Left renal cortex interstitium (tissue), 4 donors: ENCODE data around the gene ARTN. TPM values are rescaled to one million over a fixed set of nuclear protein-coding genes. Genes with fewer than 3 reads are reported as not detected.

Experiments
- DNase-seq, 4 donors: peaks; one replicate each; pipeline ENCODE4 v3.0.0-alpha.2; 2013; ENCODE audit warnings: low read depth in 4 of 4, low spot score in 2 of 4, missing footprints in 1 of 4
- polyA plus RNA-seq, 4 donors: library from polyadenylated mRNA; unstranded; fragments of 120-200 nt; gene quantifications; one replicate each; pipeline ENCODE4 v1.2.1, GENCODE V29; 2013; ENCODE audit not compliant: insufficient read length in 4 of 4

Gene ARTN, protein sequence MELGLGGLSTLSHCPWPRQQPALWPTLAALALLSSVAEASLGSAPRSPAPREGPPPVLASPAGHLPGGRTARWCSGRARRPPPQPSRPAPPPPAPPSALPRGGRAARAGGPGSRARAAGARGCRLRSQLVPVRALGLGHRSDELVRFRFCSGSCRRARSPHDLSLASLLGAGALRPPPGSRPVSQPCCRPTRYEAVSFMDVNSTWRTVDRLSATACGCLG
- polyA plus RNA-seq = 1 to 10 TPM; 1.2 to 2.4 (median 1.9) TPM

DNA sequence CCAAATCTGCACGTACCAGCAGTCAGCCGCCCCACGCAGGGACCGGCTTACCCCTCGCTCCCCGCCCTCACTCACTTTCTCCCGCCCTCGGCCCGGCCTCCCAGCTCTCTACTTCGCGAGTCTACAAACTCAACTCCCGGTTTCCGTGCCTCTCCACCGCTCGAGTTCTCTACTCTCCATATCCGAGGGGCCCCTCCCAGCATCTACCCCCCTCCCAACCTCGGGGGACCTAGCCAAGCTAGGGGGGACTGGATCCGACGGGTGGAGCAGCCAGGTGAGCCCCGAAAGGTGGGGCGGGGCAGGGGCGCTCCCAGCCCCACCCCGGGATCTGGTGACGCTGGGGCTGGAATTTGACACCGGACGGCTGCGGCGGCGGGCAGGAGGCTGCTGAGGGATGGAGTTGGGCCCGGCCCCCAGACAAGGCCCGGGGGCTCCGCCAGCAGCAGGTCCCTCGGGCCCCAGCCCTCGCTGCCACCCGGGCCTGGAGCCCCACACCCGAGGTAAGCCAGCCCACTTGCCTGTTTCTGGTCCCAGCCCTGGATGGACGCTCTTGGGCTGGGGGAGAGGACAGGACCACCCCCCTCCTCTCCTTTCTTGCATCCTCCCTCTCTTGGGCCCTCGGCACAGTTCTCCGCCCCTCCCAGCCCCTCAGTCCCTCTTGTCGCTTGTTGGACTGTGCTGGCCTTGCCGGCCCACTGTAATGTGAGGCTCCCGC, at the start of gene ARTN:
Gene ARTN, plus strand, starts transcription at position 416 of the 715 bp plus-strand sequence. CDS start 1,856 bp downstream, outside the sequence.
- no peak for DNase-seq

DNA sequence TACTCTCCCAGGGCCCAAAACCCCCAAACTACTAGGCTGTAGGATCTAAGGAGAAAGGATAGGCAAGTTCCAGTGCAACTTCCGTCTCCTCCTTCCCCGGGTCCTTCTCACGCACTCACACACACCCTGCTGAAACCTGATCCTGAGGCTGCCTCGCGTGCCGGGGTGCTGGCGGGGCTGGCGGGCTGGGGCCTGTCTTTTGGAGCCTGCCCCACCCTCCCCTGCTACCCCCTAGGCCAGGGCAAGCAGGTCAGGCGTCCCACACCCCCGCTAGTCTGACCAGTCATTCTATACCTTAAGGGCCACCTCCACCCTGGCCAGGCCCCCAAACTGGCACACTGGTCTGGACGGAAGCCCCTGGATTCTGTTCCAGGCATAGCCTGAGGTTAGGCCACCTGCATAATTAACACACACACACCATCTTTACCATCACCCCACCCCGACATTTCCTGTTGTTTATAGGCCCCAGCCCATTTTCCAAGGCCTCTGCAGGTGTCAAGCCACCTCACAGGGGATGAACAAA, 48.3 kb upstream of the ARTN start:
- no peak for DNase-seq

DNA sequence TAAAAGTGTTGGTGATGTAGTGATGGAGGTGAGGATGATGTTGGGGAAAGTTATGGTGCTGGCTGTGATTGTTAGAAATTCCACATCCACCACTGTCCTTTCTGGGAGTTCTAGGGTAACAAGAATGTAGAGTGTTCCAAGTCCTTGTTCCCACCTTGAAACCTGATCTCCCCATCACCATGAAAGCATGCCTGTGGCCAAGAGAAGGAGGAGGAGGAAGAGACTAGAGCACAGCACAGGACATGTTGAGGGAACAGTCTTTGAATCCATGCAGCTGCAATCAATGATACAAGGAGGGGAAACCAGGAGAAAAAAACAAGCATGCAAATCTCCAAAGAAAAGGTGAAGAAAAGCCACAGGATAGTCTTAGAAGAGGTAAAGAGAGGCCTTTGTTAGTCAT, 45.9 kb upstream of the ARTN start:
- DNase-seq = no peak

DNA sequence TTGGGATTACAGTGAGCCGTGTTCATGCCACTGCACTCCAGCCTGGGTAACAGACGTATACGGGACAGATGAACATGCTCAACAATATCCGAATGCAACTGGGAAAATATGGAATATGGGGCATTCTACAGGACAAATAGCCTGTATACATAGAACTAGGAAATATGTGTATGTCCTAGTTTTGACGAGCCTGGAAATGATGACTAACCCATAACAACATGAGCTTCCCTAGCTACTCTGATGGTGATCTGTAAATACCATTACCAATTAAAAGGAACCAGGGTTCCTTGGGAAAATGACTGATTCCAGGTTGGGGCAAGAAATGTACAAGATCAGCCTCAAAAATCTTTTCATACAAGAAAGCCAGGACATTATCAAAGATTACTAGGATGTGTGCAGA, 42.8 kb upstream of the ARTN start:
- DNase-seq = no peak

DNA sequence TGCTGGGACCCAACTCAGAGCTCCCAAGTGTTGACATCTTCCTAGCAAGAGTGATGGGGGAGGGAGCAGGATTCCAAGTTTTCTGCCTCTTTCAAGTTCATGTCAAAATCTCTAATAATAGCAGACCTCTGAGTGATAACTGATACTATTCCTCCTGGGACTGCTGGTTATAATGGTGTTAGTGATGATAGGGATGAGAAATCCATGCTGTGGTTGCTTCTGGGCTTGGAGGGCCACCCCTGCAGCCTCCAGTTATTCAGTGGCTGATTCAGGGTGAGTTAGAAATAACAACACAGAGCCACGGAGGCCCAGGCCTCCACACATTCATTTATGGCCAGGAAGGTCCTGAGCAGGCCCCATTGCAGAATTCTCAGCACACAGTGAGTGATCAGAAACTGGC, 40.6 kb upstream of the ARTN start:
- no peak for DNase-seq

DNA sequence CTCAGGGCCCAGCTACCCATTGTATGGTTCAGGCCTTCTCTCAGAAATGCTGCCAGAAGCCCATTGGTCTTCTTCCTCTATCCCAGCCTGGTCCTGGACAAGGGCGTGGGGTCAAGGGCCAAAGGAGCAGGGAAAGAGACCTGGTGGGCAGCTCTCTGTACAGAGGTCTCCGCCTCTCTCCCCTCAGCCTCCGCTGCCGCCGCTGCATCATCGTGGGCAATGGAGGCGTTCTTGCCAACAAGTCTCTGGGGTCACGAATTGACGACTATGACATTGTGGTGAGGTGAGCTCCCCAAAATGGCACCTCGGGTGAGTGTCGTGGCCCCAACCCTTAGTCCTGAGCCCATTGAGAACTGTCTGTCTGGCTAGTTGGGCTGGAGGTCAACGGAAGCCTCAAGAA, 34.6 kb upstream of the ARTN start:
- DNase-seq = no peak

DNA sequence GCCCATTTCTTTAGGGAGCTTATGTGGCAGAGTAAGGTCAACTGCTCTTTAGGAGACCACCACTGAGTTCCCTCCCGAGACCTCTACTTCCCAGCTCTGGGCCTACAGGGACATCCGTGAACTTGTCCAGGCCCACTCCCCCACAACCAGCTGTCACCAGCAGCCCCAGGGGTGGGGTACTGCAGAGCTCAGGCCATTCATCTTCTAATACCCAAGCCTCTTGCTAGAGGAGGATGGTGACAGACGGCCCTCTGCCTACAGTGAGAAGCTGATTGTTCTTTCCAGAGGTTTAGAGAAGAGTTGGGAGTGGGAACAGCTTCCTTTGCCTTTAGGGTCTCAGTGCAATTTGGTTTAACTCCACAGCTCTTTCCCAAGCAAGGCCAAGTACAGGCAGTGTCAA, 33.2 kb upstream of the ARTN start:
- no peak for DNase-seq

DNA sequence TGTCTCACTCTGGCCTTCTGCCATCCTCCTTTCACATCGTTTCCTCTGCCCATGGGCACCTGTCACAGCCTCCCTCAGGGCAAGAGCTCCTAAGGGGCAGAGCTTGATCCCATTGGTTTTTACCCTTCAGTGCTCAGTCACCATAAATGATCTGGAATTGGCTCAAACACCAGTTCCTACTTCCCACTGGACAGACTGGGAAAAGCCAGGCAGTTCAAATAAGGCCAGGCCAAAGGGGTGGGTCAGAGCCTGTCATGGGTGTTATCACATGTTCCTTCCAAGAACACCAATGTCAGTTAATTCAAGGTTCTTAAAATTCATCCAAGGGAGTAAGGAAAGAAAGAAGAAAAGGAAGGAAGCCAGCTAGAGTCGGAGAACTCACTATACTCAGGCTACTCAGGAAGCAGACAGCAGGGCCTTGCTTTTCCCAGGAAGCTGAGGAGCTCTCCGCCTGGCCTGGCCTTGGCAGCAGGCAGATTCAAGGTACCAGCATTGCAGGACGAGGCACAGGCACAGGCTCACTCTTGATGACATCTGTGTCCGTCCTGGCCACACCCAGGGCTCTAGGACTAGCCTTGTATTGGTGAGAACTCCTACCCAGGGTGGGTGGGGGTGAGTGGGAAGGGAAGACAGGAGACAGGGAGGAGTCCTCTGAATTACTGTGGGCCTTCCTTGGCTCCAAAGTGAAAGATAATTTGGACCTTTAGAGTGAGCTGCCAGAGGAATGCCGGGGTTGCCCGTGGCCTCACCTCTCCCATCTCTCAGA, 32.2 kb upstream of the ARTN start:
- no peak for DNase-seq

DNA sequence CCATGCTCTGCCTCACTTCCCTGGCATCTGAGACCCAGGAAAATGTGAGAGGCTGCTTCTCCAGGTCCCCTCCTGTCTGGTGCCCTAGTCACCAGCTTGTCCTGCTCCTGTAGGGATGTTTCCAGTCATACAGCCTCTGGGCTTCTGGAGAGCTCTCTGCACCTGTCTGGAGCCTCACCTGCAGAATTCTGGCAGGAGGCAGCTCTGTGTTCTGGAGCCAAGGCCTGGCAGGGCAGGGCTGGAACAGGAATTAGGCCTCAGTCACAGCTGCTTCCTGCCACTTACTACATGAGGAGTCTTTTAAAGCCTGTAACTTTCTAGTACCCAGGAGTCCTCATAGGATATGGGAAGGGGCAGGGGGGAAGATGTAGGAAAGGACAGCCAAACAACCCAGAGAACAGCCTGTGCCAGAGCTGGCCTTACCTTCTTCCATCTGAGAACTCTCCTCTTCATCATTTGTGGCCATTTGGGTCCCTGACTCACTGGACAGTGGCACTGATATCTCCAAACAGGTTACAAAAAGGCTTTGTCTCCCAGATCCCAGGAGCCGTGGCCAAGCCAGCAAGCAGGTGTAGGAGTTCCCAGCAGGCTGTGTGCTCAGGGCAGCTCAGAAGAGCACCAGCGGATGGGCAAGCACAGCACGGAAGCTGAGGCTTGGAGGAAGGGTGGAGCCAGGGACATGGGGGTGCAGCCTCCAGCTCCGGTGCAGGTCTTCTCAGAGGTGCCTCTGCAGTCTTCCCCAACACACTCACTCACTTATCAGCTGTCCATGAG, 31.4 kb upstream of the ARTN start:
- DNase-seq = no peak

DNA sequence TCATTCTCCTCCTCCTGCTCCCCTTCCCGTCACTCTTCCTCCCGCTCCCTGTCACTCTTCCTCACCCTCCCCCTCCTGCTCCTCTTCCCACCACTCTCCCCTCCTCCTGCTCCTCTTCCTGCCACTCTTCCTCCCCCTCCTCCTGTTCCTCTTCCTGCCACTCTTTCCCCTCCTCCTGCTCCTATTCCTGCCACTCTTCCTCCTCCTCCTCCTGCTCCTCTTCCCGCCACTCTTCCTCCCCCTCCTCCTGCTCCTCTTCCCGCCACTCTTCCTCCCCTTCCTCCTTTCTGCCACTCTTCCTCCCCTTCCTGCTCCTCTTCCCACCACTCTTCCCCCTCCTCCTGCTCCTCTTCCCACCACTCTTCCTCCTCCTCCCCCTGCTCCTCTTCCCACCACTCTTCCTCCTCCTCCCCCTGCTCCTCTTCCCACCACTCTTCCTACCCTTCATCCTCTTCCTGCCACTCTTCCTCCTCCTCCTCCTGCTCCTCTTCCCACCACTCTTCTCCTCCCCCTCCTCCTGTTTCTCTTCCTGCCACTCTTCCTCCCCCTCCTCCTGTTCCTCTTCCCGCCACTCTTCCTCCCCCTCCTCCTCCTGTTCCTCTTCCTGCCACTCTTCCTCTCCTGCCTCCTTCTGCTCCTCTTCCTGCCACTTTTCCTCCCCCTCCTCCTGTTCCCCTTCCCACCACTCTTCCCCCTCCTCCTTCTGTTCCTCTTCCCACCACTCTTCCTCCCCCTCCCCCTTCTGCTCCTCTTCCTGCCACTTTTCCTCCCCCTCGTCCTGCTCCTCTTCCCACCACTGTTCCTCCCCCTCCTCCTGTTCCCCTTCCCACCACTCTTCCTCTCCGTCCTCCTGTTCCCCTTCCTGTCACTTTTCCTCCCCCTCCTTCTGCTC, 28.7 kb upstream of the ARTN start:
- no peak for DNase-seq

DNA sequence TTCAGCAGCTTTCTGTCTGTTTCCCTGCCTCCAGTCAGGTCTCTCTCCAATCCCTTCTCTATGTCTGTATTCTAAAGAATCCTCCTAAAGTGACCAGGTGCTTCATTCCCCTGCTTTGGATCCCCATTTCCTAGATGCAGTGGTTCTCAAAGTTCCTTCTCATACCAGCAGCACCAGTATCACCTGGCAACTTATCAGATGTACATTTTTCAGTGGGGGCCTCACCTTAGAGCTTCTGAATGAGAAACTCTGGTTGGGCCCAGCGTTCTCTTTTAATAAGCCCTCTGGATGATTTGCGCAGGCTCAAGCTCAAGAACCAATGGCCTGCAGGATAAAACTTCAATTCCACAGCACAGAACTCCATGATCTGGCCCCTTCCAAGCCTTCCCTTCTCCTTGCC, 25.4 kb upstream of the ARTN start:
- no peak for DNase-seq

DNA sequence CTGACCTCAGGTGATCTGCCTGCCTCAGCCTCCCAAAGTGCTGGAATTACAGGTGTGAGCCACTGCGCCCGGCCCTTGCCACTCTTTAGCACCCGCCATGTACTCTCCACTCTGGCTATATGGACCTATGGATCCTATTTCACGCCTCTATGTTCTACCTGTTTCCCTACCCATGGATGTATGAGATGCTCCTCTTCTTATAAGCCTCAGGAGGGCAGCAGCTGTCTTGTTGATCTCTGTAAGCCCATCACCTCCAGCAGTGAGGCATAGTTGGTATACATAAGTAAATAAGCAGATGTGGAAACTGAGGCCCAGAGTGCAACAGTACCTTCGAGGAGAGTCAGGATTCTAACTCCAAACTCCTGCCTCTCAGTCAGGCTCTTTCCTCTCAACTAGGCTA, 24.7 kb upstream of the ARTN start:
- no peak for DNase-seq

DNA sequence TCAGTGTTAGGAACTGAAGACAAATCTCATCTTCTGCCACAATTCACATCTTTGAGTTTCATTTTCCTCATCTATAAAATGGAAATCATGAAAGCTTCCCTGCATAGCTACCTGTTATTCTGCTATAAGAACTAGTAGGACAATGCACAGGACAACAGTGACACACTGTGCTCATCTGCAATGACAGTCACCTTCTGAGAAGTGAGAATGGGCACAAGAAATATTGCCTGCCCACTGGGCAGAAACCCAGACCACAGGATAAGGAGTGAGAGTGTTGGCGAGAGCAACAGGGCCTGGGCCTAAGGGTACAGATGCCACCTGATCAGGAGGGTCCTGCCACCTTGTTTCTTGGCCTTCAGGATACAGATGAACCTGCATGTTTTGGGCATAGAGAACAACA, 23.3 kb upstream of the ARTN start:
- DNase-seq = no peak

DNA sequence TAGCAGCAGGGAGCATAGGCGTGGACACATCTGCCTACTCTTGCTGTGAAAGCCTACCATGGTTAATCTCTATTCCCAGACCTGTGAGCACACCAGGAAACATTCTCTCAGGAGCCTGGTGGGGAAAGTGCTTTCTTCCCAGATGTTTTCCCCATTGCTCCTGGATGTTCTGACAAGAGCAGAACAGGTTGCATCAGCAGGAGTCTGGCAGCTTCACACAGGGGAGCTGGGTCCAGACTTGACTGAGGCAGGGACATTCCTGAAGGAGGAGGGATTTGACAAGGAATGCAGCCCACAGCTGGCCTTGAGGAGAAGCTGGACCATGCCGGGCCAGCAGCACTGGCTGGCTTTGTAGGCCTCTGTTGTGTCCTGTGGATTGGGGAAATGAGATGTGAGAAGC, 21.0 kb upstream of the ARTN start:
- no peak for DNase-seq

DNA sequence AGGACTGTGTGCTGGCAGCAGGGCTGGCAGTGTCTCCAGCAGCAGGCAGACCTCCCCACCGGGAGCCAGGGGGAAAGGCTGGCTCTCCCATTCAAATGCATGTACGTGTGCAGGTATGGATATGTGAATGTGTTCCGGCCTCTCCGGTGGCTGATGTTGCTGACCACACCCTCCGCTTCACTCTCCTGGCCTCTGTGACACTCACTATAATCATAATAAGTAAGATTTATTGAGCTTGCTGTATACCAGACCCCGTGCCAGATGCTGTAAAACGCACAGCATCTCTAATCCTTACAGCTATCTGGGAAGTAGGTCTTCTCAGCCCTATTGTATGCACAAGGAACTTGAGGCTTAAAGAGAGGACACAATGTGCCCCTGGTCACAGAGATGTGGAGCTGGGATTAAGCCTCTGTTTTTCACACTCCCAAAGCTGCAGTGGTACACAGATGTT, 20.5 kb upstream of the ARTN start:
- DNase-seq = no peak

DNA sequence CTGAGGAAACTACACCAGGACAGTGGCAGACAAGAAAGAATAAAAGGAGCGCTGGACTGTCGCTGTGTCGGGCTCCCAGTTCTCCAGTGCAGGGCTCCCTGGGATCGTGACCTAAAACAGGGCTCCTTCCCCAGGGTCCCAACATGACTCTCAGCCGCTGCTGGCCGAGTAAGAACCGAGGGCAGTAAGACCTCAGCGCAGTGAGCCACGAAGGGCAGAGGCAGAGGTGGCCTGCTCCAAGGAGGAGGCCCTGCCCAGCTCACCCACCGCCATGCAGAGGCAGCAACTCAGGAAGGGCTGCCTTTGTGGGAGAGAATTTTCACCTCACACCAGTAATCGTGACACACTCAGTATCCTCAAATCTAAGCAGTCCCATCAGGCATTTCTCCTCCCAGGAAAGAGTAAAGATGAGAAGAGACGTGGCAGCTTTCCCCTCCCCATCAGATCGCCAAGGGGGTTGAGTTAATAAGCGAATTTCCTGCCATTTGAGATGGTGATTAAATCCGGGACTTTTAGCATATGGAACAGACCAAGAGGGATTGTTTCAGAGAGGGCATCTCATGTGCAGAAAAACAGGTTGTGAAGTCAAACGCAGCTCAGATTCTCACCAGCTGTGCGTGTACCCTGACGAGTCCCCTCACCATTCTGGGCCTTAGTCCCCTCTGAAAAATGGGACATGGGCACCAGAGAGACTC, 19.8 kb upstream of the ARTN start:
- DNase-seq = no peak

DNA sequence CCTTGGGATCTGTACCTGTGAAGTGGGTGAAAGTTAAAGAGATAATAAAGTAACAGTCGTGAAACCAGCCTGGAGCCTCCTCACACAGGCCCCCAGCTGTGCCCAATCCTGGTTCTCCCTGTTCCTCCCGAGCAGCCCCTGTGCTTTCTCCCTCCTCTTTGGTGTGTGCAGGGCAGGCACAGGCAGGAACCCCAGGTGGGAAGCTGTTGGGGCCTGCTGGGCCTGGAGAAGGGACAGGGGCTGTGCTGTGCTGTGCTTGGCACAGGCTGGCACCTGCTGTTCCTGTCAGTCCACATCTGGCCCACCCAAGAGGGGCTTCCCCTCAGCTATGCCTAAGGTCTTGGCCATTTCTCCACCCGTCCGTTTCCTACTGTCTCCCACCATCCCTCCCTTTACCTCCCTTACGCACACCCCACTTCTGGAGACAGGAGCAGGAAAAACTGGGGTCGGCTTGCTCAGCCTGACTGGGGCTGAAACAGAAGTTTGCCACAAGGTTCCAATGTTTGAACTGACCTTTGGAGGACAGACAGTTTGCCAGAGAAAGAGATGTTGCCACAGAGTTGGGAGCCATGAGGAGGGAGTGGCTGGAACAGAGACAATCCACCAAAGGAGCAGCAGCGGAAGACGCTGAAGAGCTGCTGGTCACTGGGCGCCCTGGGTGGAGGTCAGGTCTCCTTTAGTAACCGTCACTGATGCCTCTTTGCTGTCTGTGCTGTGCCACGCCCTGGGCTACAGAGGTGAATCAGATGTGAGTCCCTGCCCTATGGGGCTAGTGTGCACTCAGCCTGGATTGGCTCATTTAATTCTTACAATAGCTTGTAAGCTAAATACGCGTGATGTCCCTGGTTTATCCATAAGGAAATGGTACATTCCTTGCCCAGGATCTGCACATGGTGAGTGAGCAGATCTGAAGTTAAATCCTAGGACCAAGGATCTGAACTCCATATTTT, 18.8 kb upstream of the ARTN start:
- no peak for DNase-seq

DNA sequence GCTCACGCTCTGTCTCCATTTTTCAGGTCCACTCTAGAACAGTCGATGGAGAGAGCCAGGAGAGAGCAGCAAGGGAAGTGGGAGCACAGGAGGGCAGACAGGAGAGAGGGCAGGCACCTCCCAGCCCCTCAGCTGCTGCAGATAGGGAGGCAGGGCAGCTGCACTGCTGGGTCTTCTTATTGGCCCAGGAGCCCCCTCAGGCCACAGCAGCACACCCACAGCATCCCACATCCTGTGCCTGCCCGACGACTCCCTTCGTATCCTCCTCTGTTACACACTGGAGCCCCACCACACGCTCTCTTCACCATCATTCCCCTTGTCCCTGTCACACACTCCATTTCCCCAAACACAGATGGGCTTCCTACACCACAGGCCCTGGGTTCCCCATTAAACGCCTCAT, 13.7 kb upstream of the ARTN start:
- no peak for DNase-seq
